Lower leg skin (tissue), 4 donors: Measurements from ENCODE around the gene GPR32. TPM values are rescaled to one million over a fixed set of nuclear protein-coding genes. Genes with fewer than 3 reads are reported as not detected.
"Not testable (repeated sequence)": the region's sequence is repeated elsewhere in the genome, so short reads cannot be mapped to it uniquely, and the experiment has no call there.

ENCODE experiments used
- DNase-seq, 2 donors: peaks; one replicate each; pipeline ENCODE4 v3.0.0-alpha.2; 2019; ENCODE audit warnings: low spot score in 2 of 2
- H3K4me3 ChIP-seq: fragments of 200-600 bp; sonication (generic); 2 replicates; pipeline ENCODE4 v1.5.1; 2017; ENCODE audit warnings: mild to moderate bottlenecking, low read depth; ENCODE audit not compliant: poor library complexity, severe bottlenecking
- POLR2A ChIP-seq, 2 donors: fragments of 450-650 bp; IDR thresholded peaks; one replicate each; pipeline ENCODE4 v1.6.1; 2016 to 2017; ENCODE audit warnings: antibody characterized with exemption in 2 of 2, mild to moderate bottlenecking in 1 of 2, moderate library complexity in 1 of 2
- WGBS, 2 donors: methylation state at CpG; one replicate each; pipeline ENCODE4 v1.1.5; 2018; 5-methylcytosine and 5-hydroxymethylcytosine counted together
- intact Hi-C: fragments of 100-400 bp; cut with DNase I; formaldehyde crosslinking; loops from one replicate; pipeline ENCODE4 v1.15.0; 2023; ENCODE audit warnings: low total_unique reads
- total RNA-seq, 4 donors: library from RNA; depleted of rRNA; stranded (reverse); fragments of >200 nt; gene quantifications; one replicate each; pipeline ENCODE4 v1.1.0, GENCODE V29; 2016
- TF ChIP-seq, protein P1 (sequence below), 3 donors: fragments of 450-650 bp; IDR thresholded peaks; one replicate each; pipeline ENCODE4 v1.5.1; 2016; ENCODE audit warnings: antibody characterized with exemption in 3 of 3, mild to moderate bottlenecking in 3 of 3, moderate library complexity in 2 of 3

The GPR32 gene
- total RNA-seq, 4 donors from 2014 or later: not detected

DNA sequence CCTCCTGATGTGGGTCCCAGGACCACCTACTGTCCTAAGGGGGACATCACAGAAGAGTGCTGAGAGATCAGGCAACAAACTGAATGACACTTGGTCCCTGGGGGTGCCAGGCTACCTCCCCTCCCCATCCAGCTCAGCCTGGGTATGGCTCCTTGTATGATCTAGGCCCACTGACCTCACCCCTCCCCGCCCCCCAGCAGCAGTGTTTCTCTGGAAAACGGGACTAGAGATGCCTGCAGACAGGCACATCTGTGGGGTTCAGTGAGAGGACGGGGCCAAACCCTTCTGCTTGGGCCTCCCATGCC, 29.2 kb downstream of the GPR32 start:
- H3K4me3 ChIP-seq: no peak overlapping the region
- WGBS, 2 donors: 80 to 83% methylated on average over 3 of the region's 3 CpGs
- intact Hi-C loops: loop anchor here (10.0 kb wide), 1 partner anchor 115 kb away; the partner anchor contains the start of gene KLK4
- no peak for DNase-seq
- no peak for TF ChIP-seq POLR2A (IDR thresholded peaks at IDR 0.05)
- TF ChIP-seq, protein P1, sequence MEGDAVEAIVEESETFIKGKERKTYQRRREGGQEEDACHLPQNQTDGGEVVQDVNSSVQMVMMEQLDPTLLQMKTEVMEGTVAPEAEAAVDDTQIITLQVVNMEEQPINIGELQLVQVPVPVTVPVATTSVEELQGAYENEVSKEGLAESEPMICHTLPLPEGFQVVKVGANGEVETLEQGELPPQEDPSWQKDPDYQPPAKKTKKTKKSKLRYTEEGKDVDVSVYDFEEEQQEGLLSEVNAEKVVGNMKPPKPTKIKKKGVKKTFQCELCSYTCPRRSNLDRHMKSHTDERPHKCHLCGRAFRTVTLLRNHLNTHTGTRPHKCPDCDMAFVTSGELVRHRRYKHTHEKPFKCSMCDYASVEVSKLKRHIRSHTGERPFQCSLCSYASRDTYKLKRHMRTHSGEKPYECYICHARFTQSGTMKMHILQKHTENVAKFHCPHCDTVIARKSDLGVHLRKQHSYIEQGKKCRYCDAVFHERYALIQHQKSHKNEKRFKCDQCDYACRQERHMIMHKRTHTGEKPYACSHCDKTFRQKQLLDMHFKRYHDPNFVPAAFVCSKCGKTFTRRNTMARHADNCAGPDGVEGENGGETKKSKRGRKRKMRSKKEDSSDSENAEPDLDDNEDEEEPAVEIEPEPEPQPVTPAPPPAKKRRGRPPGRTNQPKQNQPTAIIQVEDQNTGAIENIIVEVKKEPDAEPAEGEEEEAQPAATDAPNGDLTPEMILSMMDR (IDR thresholded peaks at IDR 0.05): no peak

DNA sequence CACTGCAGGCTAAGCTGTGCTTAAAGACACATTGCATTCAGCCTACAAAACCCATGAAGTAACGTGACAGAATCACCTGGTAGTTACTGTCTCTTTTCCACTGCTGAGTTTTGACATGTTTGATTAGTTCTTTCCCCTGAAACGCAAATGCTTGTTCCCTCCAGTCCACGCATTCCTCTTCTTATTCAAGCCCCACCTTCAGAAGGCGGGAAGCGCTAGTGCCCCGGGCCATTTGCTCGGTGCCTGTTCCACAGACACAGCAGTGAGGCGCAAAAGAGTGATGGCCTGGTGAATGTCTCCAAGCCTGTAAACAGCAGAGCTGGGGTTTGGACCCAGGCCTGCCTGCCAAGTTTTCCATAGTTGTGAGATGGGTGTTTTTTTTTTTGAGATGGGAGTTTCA, 30.8 kb downstream of the GPR32 start:
- no peak for TF ChIP-seq POLR2A (IDR thresholded peaks at IDR 0.05)
- TF ChIP-seq, protein P1 (IDR thresholded peaks at IDR 0.05): no peak
- no peak for DNase-seq
- no peak overlapping the region for H3K4me3 ChIP-seq
- intact Hi-C loops: loop anchor here (5.0 kb wide), 1 partner anchor 419 kb away; the partner anchor contains the start of gene POLD1
- 51 to 63% methylated on average over 8 of the region's 8 CpGs for WGBS, 2 donors

DNA sequence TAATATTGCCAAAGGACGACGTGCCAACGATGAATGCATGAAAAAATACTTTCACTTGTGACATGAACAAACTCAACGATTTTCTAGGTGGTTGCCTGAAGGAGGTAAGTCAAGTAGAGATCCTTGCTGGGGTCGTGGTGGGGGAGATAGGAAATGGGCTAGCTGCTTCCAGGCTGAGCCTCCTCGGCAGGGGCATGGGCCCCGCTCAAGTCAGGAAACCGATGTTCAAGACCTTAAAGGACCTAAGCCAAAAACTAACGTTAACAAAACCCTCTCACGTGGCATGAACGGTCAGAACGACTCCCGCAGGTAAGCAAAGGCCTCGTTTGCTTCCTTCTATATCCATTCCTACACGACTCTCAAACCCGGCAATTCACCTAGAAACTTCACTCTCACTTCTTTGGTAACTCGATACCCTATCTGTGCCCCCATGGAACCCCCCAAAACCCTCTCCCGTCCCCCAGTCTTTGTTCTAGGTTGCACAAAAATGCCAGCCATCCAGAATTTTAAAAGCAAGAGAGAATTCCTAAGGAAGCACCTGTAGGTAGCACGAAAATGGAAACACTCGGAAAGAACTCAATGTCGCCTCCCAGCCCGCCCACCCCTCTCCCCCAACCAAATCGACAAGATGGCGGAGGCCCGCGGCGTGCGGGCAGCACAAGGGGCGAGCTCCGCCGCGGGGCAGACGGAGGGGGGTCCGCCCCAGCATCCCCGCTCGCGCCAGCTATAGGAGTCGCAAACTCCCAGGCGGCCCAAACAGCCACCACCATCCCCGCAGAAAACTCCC, 33.6 kb downstream of the GPR32 start:
- no peak for TF ChIP-seq POLR2A (IDR thresholded peaks at IDR 0.05)
- TF ChIP-seq, protein P1 (IDR thresholded peaks at IDR 0.05): no peak
- WGBS, 2 donors: 1% methylated on average over 35 to 38 of the region's 40 CpGs
- no peak for DNase-seq
- intact Hi-C loops: loop anchor here (5.0 kb wide), 1 partner anchor 422 kb away; the partner anchor contains the start of gene POLD1
- H3K4me3 ChIP-seq: peak overlapping the region; percentile 93

- peak; percentile 99 for DNase-seq
- H3K4me3 ChIP-seq: peak overlapping the region; percentile 93
Measured at GRCh38 chr19:50804420-50805272, 34.4 kb downstream of the GPR32 start.

DNA sequence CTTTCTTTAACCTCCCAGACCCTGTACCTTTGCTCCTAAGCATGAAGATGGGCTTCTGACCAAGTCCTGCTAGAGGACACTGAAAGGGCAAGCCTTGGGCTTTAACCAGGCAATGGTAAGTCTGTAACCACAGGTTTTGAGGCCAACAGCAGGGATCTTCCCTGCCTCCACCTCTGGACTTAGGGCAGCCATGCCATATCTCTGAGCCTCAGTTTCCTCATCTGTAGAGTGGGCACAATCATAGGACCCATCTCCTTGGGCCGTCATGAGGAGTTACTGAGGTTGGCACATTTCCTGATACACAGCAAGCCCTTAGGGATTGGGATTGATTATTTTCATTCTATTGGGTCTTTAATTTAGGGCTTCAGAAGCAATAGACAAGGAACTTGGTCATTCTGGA, 38.6 kb downstream of the GPR32 start:
- intact Hi-C loops: no loop called here
- 47 to 75% methylated on average over 1 of the region's 1 CpG for WGBS, 2 donors
- no peak overlapping the region for H3K4me3 ChIP-seq
- TF ChIP-seq POLR2A (IDR thresholded peaks at IDR 0.05): no peak
- TF ChIP-seq, protein P1 (IDR thresholded peaks at IDR 0.05): no peak
- no peak for DNase-seq

More at GRCh38 chr19:50804420-50805272, 34.4 kb downstream of the GPR32 start:
- intact Hi-C loops: loop anchor here (5.0 kb wide), 1 partner anchor 422 kb away; the partner anchor contains the start of gene POLD1
- 1% methylated on average over 59 to 61 of the region's 62 CpGs for whole genome bisulfite sequencing, 2 donors
- TF ChIP-seq POLR2A (IDR thresholded peaks at IDR 0.05): no peak
- TF ChIP-seq, protein P1 (IDR thresholded peaks at IDR 0.05): no peak

- DNase-seq, intact Hi-C loops, H3K4me3 ChIP-seq: not testable (repeated sequence)
- 81% methylated on average over 3 of the region's 3 CpGs; no CpG with 5 or more reads in 1 of the 2 donors for WGBS, 2 donors
Measured at GRCh38 chr19:50811622-50812238, 41.5 kb downstream of the GPR32 start.
